A549 treated with GW870086 at 1 μM for 4 hours (cell line): ENCODE data around the gene CRHR1. TPM values are rescaled to one million over a fixed set of nuclear protein-coding genes. Genes with fewer than 3 reads are reported as not detected.

Source experiments
- total RNA-seq: library from RNA; stranded (reverse); fragments of 200-300 nt; extraction: Qiagen RNA extraction; gene quantifications from 5 replicates; pipeline ENCODE4 v1.2.3, GENCODE V29; 2022; ENCODE audit warnings: low read depth

CRHR1 gene
- total RNA-seq = 0.20 TPM in 1 of 5 replicates, not detected in the others

DNA sequence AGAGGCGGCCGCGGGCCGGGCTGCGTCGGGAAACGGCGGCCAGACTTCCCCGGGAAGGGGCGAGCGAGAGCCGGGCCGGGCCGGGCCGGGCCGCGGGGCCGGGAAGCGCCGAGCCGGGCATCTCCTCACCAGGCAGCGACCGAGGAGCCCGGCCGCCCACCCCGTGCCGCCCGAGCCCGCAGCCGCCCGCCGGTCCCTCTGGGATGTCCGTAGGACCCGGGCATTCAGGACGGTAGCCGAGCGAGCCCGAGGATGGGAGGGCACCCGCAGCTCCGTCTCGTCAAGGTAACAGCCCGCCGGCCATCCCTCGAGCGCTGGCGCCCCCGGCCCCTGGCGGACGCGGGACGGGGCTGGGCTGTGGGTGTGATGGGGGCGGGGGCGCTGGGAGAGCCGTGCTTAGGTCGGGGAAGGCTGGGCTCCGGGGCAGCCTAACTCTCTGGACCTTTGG lies at the start of gene CRHR1:
CRHR1 (plus strand) TSS at position 28 of the 448 bp plus-strand sequence; CDS start at position 253, 225 bp downstream.

DNA sequence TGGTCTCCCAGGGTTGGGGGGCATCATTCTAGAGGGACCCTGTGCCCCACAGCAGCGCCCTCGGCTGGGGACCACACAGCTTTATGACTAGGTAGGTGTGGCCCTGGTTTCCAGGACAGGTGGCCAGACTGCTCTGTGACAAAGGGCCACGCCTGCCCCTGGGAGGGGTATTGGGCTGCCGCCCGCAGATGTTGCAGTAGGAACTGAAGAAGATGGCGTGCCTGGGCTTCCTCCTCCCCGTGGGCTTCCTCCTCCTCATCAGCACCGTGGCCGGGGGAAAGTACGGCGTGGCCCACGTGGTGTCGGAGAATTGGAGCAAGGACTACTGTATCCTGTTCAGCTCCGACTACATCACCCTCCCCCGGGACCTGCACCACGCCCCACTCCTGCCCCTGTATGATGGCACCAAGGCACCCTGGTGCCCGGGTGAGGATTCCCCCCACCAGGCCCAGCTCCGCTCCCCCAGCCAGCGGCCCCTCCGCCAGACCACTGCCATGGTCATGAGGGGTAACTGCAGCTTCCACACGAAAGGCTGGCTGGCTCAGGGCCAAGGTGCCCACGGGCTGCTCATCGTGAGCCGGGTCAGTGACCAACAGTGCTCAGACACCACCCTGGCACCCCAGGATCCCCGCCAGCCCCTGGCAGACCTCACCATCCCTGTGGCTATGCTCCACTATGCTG lies 60.7 kb downstream of the CRHR1 start, which contains the start of gene SPPL2C:
SPPL2C (plus strand) TSS at position 187 of the 681 bp plus-strand sequence; CDS start at position 213, 26 bp downstream.

Other genes starting within 250 kb of the CRHR1 start
- not detected in 5 replicates for gene SPPL2C, start 60.6 kb downstream of the CRHR1 start, total RNA-seq
- gene MAPT, start 110.2 kb downstream of the CRHR1 start, total RNA-seq = 1.5 to 2.3 TPM (median 2.0 TPM) in 5 replicates
- not detected in 5 replicates for gene STH, start 214.9 kb downstream of the CRHR1 start, total RNA-seq